Measurements from ENCODE around the gene ST8SIA3.

- TF ChIP-seq HDGF (IDR thresholded peaks at IDR 0.05) (no peak), ELK1 (CRISPR knock-in tag; IDR thresholded peaks at IDR 0.05) (no peak), ADNP (tag; IDR thresholded peaks at IDR 0.05) (no peak), FOXA3 (CRISPR knock-in tag; conservative IDR thresholded peaks at IDR 0.05 in 1 of 2, IDR thresholded peaks at IDR 0.05 in 1 of 2) (no peak), CBFB (CRISPR knock-in tag; IDR thresholded peaks at IDR 0.05) (no peak), POLR2AphosphoS5 (IDR thresholded peaks at IDR 0.05; ENCODE audit: control insufficient read depth, insufficient read depth, low read depth, low read length) (no peak), CTCF (IDR thresholded peaks at IDR 0.05 in 2 of 3, conservative IDR thresholded peaks at IDR 0.05 in 1 of 3; ENCODE audit: insufficient read depth in 2 of 3, low read depth in 1 of 3, low read length in 3 of 3) (no peak)
Observed at GRCh38 chr18:57343833-57344232, 8.5 kb upstream of the ST8SIA3 start.

Data from K562 (cell line).